Measurements from ENCODE around the gene RPL13.
"Not testable (repeated sequence)": the region's sequence is repeated elsewhere in the genome, so short reads cannot be mapped to it uniquely, and the experiment has no call there.

The RPL13 gene

DNA sequence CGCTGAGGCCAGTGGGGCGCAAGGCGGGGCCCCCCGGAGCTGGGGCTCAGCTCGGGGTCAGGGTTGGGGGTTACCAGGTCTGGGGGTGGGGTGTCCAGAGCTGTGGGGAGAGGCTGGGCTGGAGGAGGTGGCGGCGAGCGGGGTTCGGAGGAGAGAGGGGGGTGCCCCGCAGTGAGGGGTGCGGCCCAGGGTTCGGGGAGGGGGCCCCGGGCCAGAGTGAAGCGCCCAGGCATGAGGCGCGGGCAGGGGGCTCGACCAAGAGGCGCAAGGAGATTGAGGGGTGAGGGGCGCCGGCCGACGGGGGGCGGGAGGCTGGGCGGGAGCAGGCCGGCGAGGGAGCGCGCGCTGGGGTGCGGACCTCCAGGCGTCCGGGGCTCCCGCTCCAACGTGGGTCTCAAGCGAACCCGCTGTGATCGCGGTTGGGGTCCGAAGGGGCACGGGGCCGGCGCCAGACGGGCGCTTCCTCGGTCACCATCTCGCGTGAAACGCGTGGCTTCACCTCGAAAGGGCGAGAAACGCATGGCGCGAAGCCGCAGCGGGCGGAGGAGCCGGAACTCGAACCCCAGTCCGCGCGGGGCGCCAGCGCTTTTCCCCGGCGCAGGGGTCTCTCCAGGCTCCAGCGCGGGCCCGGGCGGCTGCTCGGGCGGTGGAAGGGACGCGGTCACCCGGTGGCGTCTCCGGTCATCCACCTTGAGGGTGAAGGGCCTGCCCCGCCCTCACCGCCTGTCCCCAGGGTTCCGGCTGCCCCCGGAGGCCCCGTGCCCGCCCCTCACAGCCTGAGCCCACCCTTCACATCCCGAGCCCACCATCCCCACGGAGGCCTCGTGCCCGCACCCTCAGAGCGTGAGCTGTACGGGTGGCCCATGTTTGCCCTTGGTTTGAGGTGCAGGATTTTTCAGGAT lies 15.9 kb downstream of the RPL13 start:
- DNase-seq (ENCODE audit: low read depth, low spot score) = no peak

DNA sequence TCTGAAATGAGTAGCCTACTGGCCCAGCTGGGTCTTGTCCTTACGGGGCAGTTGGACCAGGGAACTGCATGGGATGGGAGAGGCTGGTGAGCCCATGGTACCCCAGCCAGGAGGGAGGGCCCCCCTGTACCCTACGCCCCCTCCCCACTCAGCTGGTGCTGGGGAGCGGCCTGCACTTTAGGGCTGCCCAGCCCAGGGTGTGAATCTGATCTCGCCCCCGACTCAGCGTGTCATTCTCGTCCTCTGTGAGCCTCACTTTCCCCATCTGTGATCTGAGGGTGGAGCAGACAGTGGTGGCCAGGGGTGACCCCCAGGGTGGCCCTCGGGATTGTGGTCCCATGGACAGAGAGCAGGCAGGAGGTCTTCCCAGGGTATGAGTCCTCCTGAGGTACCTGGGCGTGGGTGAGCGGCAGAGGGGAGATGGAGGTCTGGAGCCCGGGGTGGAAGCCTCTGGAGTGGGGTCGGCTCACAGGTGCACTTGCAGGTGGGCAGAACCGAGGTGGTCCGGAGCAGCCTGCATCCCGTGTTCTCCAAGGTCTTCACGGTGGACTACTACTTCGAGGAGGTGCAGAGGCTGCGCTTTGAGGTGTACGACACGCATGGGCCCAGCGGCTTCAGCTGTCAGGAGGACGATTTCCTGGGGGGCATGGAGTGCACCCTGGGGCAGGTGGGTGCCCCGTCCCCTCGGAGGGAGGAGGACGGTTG lies 16.7 kb downstream of the RPL13 start:
- no peak for DNase-seq (ENCODE audit: low read depth, low spot score)

DNA sequence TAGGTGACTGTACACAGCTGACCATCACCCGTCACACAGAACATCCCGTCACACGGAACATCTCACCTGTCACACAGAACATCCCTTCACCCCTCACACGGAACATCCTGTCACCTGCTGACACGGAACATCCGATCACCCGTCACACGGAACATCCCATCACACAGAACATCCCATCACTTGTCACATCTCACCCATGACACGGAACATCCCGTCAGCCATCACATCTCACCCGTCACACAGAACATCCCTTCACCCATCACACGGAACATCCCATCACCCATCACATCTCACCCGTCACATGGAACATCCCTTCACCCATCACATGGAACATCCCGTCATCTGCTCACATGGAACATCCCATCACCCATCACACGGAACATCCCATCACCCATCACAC lies 18.9 kb downstream of the RPL13 start:
- no peak for DNase-seq (ENCODE audit: low read depth, low spot score)

DNA sequence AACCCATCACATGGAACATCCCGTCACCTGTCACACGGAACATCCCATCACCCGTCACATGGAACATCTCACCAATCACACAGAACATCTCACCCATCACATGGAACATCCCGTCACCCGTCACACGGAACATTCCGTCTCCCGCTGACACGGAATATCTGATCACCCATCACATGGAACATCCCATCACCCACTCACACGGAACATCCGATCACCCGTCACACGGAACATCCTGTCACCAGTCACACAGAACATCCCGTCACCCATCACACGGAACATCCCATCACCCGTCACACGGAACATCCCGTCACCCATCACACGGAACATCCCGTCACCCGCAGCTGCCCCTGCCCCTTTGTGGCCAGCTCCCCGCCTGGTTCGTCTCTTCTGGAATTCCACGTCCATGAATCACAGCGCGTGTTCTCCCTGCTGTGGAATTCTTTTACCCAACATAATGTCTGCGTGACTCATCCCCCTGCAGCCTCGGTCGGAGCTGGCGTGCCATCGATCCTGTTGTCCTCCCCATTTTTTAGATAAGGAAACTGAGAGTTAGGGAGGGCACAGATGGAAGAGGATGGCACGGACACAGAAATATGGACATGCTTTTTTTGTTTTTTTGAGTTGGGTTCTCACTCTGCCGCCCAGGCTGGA lies 20.7 kb downstream of the RPL13 start:
- peak; percentile 92 for DNase-seq (ENCODE audit: low read depth, low spot score)

DNA sequence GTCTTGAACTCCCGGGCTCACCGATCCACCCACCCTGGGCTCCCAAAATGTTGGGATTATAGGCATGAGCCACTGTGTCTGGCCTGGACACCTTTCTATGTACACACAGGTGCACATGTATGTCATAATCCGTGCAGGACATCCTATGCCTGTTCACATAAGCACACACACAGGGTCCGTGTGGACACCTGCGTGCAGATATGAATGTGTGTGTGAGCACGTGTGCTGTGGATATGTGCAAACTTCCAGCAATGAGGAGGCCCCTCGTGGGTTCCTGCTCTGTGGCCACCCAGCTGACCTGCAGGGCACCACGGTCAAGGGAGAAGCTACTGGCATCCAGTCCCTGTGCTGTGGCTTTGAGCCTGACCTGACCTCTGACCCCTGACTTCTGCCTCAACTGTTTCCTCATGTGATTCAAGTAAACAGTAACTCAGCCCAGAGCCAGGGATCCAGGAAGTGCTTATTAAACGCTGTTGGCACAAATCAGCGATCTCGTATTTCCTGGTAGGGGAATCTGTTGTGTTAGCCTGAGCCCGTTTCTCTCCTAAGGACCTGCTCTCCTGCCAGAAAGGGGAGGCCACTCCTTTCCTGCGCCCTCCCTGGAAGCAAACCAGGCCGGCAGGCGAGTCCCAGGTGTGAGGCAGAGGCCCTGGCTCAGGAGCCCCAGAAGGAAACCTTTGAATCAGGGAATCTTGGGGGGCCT lies 21.5 kb downstream of the RPL13 start:
- no peak for DNase-seq (ENCODE audit: low read depth, low spot score)

DNA sequence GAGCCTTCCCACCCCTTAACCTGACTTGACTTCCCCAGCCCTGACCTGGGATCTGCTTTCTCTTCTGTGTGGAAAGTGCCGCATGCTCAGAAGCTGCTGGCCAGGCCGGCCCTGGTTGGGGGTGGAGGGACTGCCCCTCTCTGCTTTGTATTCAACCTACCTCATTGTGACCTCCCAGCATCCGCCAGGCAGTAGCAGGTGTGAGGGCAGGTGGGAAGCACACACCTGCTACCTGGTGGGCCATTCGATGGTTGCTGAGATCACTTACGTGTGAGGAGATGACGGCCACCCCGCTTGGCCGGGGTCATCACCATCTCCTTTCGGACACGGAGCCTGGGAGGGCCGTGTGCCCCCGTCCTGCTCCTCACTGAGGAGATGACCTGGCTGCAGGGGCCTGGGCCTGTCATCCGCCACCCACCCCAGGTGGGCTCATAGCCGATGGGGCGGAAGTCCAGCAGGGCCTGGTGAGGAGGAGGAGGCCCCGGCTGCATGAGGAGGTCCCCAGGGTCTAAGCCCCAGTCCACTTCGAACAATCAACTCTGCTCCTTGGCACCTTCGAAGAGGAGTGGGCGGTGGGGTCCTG lies 22.2 kb downstream of the RPL13 start:
- DNase-seq (ENCODE audit: low read depth, low spot score) = no peak

DNA sequence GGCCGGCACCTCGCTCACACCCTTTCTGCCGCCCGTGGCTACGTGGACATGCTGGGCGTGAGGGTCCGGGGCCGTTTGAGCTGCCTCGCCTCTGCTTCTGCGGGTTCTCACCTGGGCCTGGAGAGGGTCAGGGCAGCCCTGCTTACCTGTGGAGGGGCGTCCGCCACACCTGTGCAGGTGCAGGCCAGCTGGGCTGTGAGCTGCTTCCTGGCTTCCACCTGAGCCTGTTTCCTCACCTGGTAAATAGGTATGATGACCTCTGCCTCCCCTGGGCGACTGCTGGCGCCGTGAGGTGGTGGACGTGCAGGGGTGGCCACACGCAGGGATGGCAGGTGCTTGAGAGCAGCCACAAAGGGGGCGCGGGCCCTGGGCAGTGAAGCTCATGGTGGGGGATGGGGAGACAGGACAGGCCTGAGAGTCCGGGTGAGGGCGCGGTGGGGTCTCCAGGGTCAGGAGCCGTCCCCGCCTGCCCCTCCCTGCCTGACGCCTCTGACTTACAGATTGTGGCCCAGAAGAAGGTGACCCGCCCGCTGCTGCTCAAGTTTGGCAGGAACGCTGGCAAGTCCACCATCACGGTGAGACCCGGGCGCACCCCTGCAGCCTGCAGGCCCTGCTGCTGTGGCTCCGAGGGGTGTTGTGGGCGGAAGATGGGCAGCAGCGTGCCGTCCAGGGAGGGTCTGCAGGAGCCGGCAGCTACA lies 22.9 kb downstream of the RPL13 start:
- DNase-seq (ENCODE audit: low read depth, low spot score) = no peak

DNA sequence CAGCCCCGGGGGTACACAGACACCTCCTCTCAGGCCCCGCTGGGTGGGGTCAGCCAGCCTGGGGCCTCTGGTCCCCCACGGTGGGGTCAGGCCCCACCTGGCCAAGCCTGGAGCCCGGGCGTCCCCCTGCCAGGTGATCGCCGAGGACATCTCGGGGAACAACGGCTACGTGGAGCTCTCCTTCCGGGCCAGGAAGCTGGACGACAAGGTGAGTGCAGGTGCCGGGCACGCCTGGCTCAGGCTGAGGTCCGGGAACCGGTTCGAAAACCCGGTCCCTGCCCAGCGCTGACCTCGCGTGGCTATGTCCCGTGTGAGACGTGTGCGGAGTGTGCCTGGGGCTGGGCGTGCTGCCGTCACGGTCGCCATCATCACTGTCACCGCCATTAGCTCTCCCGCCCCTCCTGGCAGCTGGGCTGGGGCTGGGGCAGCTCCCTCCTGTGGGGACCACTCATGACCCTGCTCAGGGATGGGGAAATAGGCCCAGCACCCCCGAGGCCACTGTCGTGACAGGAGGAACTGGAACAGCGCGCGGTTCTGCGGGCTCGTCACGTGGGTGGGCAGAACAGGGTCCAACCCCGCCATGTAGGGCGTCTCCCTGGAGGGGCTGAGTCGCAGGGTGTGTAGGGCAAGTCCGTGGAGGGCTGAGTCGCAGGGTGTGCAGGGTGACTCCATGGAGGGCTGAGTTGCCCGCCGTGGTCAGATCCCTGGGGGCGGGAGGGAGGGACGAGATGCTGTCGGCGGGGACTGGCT lies 23.6 kb downstream of the RPL13 start:
- no peak for DNase-seq (ENCODE audit: low read depth, low spot score)

DNA sequence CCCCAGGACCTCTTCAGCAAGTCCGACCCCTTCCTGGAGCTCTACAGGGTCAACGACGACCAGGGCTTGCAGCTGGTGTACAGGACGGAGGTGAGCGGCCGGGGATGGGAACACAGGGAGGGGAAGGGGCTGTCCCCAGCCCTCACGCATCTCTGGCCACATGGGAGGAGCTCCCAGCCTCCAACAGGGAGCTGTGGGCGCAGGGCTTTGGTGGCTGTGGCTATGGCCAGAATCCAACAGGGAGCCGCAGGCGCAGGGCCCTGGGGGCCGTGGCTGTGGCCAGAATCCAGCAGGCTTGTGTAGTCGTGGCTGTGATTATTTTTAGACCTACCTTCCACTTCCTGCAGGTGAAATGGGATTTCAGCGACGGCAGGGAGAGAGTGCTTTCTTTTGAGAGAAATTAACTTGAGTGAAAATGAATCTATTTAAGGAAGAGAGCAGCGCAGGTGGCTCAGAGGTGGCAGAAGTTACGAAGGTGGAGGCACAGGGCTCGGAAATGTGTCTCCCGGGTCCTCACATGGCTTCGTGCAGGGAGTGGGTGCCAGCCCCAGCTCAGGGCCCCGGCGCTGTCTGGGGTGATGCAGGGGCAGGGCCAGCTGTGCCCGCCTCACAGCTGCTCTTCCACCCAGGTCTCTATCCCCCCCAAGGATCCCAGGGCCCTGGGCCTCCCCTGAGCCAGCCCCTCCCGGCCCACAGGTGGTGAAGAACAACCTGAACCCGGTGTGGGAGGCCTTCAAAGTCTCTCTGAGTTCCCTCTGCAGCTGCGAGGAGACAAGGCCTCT lies 24.5 kb downstream of the RPL13 start:
- no peak for DNase-seq (ENCODE audit: low read depth, low spot score)

DNA sequence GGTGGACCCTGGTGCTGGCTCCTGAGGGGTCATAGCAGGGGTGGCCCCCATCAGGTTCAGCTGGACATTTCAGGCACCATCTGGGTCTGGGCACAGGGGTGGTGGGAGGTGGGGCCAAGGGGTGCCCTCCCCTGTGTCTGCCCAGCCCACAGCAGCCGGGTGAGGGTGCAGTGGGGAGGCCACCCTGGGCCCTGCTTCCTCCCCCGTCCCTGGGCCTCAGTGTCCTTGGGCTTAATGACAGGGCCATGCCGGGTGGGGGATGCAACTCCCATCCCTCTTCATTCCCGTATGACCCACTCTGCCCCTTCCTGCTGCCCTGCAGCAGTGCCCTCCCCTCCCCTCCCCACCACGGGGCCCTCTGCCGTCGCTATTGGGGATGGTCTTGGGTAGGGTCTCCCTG lies 25.7 kb downstream of the RPL13 start:
- DNase-seq (ENCODE audit: low read depth, low spot score) = no peak

DNA sequence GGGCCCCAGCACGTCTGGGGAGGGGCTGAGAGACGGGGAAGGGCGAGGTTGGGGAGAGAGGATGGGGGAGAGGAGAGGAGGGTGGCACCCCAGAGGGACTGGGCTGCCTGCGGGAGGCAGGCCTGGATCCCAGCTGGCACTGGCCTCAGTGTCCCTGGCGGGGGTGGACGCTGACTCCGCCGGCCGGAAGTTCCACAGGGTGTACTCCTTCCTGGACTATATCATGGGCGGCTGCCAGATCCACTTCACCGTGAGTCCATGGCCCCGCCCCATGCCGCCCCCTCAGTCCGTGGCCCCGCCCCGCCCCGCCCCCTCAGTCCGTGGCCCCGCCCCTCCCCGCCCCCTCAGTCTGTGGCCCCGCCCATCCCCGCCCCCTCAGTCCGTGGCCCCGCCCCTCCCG lies 26.4 kb downstream of the RPL13 start:
- no peak for DNase-seq (ENCODE audit: low read depth, low spot score)

DNA sequence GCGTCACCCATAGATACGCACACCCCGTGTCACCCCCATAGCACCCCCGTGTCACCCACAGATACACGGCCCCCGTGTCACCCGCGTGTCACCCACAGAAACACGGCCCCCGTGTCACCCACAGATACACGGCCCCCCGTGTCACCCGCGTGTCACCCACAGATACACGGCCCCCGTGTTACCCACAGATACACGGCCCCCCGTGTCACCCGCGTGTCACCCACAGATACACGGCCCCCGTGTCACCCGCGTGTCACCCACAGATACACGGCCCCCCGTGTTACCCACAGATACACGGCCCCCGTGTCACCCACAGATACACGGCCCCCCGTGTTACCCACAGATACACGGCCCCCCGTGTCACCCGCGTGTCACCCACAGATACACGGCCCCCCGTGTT lies 27.2 kb downstream of the RPL13 start:
- not testable (repeated sequence) for DNase-seq (ENCODE audit: low read depth, low spot score)

DNA sequence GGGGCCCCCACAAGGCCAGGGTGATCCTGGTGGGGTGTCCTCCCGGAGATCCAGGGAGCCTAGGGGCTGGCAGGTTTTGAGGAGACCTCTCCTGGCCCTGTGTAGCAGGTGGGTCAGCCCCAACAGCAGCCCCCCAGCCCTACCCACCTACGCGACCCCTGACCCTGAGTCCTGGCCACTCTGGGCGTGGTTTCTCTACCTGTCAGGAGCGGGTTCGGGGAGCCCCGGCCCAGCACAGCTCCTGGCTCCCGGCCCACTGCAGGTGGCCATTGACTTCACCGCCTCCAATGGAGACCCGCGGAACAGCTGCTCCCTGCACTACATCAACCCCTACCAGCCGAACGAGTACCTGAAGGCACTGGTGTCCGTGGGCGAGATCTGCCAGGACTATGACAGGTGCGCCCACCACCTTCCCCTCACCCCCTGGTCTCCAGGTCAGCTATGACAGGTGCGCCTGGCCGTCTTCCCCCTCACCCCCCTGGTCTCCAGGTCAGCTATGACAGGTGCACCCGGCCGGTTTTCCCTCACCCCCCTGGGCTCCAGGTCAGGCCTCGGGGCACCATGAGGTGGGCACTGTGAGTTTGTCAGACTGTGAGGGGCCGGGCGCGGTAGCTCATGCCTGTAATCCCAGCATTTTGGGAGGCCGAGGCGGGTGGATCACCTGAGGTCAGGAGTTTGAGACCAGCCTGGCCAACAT lies 28.1 kb downstream of the RPL13 start:
- no peak for DNase-seq (ENCODE audit: low read depth, low spot score)

DNA sequence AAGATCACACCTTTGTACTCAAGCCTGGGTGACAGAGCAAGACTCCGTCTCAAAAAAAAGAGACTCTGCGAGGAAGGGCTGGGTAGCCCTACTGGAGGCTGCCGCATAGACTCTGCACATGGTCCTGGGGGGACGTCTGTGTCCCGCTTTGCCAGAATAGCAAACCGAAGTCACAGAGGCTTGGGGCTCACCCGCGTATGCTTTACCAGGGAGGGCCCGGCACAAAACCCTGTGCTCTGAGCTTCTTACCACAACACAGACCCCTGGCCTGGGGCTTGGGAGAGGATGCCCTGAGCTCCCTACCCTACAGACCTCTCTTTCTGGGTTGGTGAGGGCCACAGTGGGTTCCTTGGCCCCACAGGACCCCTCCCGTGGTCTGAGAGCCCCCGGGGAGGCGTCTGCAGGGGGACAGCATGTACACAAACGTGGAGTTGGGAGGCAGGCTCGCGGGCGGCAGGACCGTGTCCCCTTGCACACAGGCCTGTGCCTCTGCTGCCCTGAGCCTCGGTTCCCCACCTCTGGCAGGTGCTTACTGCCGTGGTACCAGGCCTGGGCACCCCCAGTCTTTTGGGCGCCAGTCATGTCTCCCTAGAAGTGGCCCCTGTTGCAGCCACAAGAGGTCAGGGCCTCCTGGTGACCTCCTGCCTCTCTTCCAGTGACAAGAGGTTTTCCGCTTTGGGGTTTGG lies 28.9 kb downstream of the RPL13 start:
- no peak for DNase-seq (ENCODE audit: low read depth, low spot score)

DNA sequence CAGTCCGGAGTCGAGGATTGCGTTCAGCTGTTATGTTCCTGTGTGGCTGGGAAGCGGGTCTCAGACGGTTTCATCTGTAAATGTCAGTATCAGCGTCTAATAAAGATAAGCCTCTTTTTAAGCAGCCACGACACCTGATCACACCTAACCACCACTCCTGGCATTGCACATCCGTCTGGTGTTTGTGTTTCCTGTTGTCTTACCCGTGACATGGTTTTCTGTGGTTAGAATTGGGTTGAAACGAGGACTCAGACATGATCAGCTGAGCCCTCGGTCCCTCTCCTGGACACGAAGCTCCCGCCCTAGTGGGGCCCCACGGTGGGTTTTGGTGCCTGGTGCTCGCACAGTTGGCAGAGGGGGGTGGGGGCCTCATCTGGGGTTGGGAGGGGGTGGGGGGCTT lies 33.4 kb downstream of the RPL13 start:
- DNase-seq (ENCODE audit: low read depth, low spot score) = no peak

DNA sequence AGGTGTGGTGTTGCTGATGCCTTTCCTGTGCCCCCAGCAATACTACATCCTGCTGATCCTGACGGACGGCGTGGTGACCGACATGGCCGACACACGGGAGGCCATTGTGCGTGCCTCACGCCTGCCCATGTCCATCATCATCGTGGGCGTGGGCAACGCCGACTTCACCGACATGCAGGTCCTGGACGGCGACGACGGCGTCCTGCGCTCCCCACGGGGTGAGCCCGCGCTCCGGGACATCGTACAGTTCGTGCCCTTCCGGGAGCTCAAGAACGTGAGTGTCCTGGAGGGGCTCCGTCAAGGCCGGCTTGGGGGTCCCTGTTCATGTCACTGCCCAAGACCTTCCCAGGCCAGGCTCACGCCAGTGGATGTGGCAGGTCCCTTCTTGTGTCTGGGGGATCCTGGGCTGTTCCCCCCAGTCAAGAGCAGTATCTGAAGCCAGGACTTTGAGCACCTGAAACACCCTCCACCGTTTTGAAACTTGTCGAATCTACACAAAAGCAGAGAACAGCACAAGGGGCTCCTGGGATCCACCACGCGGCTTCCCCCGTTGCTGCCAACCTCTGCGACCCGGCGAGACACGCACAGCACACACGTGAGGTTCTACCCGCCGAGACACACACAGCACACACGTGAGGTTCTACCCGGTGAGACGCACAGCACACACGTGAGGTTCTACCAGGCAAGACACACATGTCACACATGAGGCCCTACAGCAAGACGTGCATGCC lies 35.0 kb downstream of the RPL13 start:
- DNase-seq (ENCODE audit: low read depth, low spot score) = no peak

DNA sequence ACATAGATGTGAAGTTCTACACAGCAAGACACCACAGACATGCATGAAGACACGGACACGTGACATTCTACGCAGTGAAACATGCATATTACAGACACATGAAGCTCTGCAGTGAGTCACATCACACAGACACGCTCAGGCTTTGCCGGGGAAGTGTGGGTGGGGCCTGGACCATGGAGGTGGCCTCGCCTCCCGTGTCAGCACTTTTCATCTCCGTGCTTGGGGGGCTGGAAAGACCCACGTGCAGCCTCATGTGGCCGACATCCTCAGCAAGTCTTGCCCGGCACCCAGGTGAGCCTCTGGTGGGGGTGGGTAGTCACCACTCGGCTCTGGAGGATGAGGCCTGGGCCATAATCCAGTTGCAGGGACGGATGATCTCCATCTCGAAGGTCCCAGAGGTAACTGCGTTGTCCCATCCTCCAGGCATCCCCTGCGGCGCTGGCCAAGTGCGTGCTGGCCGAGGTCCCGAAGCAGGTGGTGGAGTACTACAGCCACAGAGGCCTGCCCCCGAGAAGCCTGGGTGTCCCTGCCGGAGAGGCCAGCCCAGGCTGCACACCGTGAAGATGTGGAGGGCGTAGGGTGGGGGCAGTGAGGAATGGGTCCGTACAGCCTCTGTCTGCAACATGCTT lies 35.7 kb downstream of the RPL13 start:
- no peak for DNase-seq (ENCODE audit: low read depth, low spot score)
